GM19351 (cell line): ENCODE measurements around the gene FMOD.
A peak's percentile ranks its signal among the peaks of the same experiment; 100 is the strongest.

Source experiments
- ATAC-seq: cut with Tn5 transposase; IDR thresholded peaks from one replicate; pipeline ENCODE4 v1.9.1; 2021; ENCODE audit warnings: mild to moderate bottlenecking, moderate library complexity; ENCODE audit not compliant: unreplicated experiment

The FMOD gene

GRCh38 chr1:203306965-203307541 lies 43.9 kb downstream of the FMOD start:
- no peak for ATAC-seq

- no peak for ATAC-seq
Measured at GRCh38 chr1:203306089-203306964, 44.6 kb downstream of the FMOD start.

GRCh38 chr1:203305809-203306088 lies 45.2 kb downstream of the FMOD start:
- ATAC-seq, result peak; percentile 1

GRCh38 chr1:203304919-203305808 lies 45.8 kb downstream of the FMOD start, which contains the start of gene BTG2:
TSS of gene BTG2 (plus strand) at chr1:203305519. CDS start at chr1:203305607, 88 bp downstream.
- peak; percentile 66 for ATAC-seq

- ATAC-seq, result no peak
Measured at GRCh38 chr1:203304391-203304918, 46.5 kb downstream of the FMOD start.

- ATAC-seq, result no peak
Measured at GRCh38 chr1:203302894-203303293, 48.0 kb downstream of the FMOD start.

GRCh38 chr1:203302456-203302855 lies 48.5 kb downstream of the FMOD start:
- ATAC-seq, result no peak

GRCh38 chr1:203301331-203301668 lies 49.6 kb downstream of the FMOD start:
- no peak for ATAC-seq

- no peak for ATAC-seq
Measured at GRCh38 chr1:203300441-203301330, 50.2 kb downstream of the FMOD start.

- ATAC-seq, result peak; percentile 38
Measured at GRCh38 chr1:203299719-203300429, 51.0 kb downstream of the FMOD start.

GRCh38 chr1:203299169-203299568 lies 51.8 kb downstream of the FMOD start:
- ATAC-seq, result peak; percentile 45

GRCh38 chr1:203296460-203297073 lies 54.4 kb downstream of the FMOD start:
- no peak for ATAC-seq

GRCh38 chr1:203295796-203296195 lies 55.1 kb downstream of the FMOD start:
- no peak for ATAC-seq

GRCh38 chr1:203291201-203292096 lies 59.5 kb downstream of the FMOD start:
- ATAC-seq, result no peak
